Hematopoietic multipotent progenitor cell treated with erythropoietin and hydrocortisone succinate and interleukin-3 and kit ligand, for 17 days (in vitro differentiated cells): Measurements from ENCODE around the gene TFRC.
"Not testable (repeated sequence)": the region's sequence is repeated elsewhere in the genome, so short reads cannot be mapped to it uniquely, and the experiment has no call there.

ENCODE experiments used
- DNase-seq: peaks from one replicate; pipeline ENCODE4 v3.0.0-alpha.2; 2015; ENCODE audit warnings: low spot score

TFRC gene

DNA sequence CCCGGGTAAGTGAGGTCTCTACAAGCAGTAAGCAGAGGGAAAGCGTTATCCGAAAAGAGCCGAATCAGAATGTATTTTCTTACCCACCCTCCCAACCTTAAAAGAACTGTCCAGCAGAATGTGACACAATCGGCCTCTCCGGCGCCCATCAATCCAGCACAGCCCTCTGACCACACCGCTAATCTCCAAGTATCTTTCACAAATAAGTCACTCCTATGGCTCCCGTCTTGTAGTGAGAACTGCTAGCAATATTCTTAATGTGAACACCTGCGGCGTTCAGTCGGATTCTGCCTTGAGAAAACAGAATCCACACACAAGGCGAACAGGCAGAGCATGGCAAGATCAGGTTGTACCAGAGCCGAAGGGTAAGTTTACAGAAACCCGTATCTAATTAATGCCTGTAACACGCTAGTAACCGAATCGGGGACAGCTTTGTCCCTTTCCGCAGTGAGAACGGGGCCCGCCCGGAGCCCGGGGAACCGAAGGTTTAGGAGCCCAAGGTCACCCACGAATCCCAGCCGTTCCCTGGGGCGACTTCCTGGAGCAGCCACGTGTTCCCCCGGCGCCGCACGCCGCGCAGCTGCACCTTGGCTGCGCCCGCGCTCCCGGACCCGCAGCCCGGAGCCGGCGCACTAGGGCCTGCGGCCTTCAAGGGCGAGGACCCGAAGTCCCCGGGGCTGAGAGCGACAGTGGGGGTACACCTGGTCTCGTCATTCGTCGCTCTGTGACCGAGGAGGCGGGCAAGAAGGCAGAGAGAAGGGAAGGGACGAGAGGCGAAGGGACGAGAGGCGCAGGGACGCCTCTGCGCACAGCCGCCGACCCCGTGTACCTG, 672 bp downstream of the TFRC start:
- peak; percentile 74 for DNase-seq

DNA sequence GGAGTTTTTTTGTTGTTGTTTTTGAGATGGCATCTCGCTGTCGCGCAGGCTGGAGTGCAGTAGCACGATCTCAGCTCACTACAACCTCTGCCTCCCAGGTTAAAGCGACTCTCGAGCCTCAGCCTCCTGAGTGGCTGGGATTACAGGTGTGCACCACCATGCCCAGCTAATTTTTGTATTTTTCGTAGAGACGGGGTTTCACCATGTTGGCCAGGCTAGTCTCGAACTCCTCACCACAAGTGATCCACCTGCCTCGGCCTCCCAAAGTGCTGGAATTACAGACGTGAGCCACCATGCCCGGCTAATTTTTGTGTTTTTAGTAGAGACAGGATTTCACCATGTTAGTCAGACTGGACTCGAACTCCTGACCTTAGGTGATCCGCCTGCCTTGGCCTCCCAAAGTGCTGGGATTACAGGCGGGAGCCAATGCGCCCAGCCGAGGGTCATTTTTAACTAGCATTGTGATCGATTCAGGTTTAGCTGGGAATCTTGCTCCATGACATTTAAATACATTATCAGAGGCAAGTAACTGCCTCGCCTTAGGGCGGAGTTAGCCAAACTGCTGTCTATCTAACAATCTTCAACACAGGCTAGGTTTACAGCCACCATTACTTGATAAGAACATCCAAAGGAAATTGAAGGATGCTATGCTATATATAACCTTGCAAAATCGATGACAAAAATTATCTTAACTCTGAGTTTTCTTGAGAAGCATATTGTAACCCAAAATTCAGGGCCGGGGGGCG, 1.6 kb downstream of the TFRC start:
- peak; percentile 79 for DNase-seq

DNA sequence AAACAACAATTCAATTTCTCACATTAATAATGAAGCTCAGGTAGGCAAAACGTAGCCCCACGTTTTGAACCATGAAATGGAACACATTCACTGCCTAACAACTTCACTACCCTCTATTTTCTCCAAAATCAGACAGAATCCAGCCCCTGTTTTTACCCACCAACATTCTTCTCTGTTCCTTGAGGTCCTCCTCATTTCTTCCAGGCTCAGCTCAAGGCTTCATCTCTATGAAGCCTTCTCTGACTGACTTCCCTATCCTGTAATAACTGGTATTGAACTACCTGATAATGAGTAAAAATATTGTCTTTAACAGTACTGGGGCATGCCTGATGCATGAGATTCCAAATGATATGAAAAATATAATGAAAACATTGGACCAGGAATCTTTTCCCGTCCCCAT, 2.2 kb downstream of the TFRC start:
- peak; percentile 70 for DNase-seq

DNA sequence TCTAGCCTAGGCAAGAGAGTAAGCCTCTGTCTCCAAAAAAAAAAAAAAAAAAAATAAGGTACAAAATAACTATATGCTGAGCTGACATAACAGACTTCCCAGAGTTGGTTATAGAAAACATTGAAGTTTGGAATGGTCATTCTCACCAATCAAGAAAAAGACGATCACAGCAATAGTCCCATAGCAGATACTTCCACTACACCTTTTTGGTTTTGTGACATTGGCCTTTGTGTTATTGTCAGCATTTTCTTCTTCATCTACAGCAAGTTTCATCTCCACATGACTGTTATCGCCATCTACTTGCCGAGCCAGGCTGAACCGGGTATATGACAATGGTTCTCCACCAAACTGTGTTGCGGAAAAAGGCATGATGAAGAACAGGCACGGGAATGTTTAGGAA, 6.9 kb downstream of the TFRC start:
- DNase-seq = peak; percentile 39

DNA sequence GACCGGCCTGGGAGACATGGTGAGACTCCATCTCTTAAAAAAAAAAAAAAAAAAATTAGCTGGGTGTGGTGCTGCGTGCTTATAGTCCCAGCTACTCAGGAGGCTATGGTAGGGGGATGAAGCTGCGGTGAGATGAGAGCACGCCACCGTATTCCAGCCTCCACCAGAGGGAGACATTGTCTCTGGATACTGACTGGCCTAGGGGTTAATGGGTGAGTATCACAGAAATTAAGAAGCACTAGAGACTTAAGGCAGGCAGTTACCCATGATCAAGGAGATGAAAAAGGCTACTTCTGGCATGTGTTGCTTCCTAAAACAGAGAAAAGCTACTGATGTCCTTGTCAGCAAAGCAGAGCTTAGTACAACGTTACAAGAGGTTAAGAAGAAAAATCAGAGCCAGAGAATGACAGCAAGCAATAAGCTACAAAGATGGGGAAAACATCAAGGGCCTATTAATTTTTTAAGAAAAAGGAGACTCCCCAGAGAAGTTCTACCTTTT, 8.6 kb downstream of the TFRC start:
- DNase-seq = peak; percentile 91

DNA sequence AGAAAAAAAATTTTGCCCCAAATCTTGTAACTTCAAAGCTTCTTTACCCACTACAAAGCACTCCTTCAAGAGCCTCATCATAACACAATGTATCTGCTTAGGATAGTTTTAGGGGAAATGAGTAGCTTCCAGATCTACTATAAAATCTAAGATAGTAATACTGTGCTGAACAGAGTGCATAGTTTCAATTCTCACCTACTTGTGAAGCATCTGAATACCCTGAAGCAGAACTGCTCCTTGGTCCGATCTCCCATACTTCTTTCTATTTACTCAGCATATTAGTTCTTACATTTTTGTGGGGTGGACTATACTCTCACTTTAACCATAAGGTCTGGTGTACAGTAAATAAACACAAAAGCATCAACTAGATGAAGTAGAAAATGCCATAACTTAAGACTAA, 9.6 kb downstream of the TFRC start:
- peak; percentile 21 for DNase-seq

DNA sequence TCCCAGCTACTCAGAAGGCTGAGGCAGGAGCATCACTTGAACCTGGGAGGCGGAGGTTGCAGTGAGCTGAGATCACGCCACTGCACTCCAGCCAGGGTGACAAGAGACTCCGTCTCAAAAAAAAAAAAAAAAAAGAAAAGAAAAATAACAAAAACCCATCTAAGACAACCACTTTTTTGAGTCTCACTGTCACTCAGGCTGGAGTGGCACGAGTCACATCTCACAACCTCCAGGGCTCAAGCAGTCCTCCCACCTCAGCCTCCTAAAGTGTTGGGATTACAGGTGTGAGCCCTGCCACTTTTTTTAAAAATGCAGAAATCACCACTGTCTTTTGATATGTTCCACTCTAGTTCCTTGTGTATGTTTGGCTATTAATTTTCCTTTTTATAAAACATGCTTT, 13.1 kb downstream of the TFRC start:
- DNase-seq = not testable (repeated sequence)

DNA sequence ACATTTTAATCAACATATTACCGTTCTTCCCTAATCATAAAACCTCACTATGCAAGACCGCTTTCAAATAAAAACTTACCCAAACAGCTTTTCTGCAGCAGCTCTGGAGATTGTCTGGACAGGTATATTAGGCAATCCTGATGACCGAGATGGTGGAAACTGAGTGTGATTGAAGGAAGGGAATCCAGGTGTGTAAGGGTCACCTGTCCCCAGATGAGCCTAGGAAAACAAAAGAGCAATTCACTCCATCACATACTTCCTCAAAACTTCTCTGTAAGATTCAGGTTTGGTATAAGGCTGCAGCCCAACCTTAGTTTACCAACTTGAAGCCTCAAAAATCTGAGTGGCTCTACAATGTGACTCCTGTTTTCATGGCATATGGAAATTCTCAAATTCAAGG, 14.5 kb downstream of the TFRC start:
- no peak for DNase-seq

DNA sequence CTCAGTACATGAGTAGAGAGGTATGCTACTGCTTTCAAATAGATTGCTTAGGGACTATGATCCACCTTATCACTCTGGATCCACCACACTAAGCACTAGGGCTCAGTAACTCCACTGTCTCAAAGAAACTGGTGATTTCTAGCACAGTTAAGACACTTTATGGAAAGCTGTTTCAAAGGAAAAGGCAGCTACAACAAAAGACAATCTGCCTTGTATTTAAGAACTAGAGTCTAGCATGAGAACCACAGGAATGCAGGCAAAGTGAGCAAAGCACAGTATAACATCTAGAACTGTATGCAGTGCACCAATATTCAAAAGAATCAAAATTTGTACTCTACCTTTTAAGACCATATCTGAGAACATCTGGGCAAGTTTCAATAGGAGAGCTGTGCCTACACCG, 17.9 kb downstream of the TFRC start:
- peak; percentile 18 for DNase-seq

DNA sequence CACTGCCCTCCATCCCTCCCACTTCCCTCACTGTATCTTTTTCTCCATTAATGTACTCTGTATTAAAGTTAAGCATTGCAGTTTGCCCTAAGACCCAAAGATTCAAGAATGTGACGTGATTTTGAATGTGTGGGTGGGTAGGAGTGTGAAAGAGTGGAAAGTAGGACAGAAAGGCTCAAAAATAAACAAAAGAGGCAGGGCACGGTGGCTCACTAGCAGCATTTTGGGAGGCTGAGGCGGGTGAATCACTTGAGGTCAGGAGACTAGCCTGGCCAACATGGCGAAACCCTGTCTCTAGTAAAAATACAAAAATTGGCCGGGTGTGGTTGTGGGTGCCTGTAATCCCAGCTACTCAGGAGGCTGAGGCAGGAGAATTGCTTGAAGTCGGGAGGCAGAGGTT, 18.4 kb downstream of the TFRC start:
- DNase-seq = peak; percentile 8

DNA sequence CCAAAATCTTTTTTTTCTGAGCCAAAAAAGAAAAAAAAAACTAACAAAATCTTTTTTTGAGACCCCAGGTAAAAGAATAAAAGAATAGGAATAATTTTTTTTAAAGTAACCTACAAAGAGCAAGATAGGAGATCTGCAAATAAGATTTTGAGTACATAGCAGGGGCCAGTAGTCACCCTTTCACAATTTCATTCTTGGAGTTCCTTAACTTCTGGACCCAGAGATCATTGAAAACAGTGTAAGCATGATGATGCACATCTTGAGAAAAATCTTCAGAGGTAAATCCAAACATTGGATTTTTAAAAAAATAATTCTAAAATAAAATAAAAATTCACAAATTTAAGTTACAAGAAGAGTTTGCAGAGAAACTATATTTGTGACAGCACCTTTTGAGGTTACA, 18.8 kb downstream of the TFRC start:
- DNase-seq = peak; percentile 7

DNA sequence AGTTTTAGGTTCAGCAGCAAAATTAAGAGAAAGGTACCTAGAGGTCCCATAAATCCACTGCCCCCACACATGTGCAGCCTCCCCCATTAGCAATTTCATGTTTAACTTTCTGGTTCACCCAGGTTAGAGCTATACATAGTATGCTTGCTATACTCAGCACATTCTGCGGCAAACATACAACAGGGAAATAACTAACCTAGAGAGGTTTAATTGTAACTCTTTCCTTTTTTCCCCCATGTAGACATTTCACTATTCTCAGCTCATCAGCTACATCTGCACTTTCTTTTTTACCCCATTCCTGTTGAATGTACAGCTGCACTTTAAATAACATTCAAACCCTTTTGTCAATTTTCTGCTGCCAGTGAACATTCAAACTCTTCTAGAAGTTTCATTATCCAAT, 21.1 kb downstream of the TFRC start:
- no peak for DNase-seq

DNA sequence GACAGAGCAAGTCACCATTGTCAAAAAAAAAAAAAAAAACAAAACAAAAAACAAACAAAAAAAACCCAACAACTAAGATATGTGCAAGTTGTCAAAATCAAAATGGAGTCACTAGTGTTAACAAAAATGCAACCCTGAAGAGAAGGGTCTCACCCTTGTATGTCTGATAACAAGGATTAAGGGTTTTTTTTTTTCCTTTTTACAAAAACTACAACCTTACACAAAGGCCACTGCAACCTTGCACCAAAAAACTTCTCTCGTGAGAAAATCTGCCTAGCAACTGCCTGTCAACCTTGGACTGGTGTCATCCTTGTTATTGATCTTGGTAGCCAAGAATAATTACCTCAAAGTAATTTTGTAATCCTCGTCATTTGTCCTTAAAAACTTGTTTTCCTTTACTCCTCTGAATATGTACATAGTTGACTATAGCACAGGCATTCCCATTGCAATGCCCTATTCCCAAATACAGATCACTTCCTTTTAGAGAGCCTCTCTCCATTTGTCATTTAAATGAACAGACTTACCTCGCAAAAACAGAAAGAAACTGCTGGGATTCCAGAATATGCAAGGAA, 24.0 kb downstream of the TFRC start:
- peak; percentile 17 for DNase-seq

DNA sequence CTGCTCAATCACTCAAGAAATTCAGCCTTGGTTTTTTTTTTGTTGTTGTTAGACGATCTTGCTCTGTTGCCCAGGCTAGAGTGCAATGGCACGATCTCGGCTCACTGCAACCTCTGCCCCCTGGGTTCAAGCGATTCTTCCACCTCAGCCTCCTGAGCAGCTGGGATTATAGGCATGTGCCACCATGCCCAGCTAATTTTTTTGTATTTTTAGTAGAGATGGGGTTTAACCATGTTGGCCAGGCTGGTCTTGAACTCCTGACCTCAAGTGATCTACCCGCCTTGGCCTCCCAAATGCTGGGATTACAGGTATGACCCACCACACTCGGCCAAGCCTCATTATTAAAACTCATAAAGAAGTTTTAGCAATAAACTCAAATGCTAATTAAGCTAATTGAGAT, 25.5 kb downstream of the TFRC start:
- peak; percentile 4 for DNase-seq

DNA sequence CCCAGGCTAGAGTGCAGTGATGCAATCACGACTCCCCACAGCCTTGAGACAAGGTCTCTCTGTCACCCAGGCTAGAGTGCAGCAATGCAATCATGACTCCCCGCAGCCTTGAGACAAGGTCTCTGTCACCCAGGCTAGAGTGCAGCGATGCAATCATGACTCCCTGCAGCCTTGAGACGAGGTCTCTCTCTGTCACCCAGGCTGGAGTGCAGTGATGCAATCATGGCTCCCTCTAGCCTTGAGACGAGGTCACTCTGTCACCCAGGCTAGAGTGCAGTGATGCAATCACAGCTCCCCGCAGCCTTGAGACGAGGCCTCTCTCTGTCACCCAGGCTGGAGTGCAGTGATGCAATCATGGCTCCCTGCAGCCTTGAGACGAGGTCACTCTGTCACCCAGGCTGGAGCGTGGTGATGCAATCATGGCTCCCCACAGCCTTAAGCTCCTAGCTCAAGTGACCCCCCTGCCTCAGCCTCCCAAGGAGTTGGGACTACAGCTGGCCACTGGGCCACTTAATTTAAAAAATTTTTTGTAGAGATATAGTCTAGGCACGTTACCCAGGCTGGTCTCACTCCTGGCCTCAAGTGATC, 26.1 kb downstream of the TFRC start:
- peak; percentile 24 for DNase-seq

DNA sequence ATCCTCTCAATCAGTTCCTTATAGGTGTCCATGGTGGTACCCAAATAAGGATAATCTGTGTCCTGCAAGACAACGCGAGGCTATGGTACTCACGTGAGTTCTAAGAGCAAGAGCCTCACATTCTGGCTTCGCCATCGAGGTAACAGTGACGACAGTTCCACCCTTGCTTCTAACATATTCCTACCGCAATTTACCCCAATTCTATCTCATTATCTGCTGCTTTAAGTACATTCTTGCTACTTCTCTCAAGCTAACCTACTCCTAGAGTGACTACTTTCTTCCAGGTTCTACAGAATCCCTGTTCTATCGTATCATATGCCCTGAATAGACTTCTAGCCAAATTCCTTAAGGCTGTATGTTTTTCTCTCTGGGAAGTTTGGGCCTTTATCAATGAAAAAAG, 26.6 kb downstream of the TFRC start:
- DNase-seq = peak; percentile 18

DNA sequence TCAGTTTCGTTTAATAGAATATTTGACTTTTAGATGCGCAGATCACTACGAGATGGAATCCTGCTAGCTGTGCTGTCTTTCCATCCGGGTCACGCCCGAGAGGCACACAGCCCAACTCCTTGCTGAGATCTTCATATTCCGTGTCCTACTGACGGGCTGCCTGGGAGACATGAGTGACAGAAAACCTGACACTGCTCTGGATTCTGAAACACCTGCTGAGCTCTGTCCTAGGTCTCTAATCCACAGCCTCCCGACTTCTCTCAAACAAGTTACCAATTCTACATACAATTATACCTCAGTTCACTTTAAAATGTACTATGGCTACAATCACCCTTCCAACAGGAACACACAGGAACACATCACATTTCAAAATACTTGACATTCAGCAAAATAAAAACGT, 27.2 kb downstream of the TFRC start:
- DNase-seq = no peak

DNA sequence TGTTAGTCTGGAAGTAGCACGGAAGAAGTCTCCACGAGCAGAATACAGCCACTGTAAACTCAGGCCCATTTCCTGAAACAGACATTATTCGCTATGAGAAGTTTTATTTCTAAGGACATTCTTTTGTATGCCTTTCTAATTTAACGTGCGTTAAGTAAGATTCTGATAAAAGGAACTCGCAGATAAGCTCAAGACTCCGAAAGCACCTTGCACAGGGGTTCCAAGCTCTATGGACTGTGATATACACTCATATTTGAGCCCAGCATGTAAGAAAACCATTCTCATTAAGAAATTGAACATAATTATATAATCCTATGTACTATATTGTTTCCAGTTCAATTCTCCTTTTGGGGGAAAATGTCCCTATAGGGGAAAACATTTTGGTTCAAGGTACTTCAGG, 28.4 kb downstream of the TFRC start:
- DNase-seq = no peak

DNA sequence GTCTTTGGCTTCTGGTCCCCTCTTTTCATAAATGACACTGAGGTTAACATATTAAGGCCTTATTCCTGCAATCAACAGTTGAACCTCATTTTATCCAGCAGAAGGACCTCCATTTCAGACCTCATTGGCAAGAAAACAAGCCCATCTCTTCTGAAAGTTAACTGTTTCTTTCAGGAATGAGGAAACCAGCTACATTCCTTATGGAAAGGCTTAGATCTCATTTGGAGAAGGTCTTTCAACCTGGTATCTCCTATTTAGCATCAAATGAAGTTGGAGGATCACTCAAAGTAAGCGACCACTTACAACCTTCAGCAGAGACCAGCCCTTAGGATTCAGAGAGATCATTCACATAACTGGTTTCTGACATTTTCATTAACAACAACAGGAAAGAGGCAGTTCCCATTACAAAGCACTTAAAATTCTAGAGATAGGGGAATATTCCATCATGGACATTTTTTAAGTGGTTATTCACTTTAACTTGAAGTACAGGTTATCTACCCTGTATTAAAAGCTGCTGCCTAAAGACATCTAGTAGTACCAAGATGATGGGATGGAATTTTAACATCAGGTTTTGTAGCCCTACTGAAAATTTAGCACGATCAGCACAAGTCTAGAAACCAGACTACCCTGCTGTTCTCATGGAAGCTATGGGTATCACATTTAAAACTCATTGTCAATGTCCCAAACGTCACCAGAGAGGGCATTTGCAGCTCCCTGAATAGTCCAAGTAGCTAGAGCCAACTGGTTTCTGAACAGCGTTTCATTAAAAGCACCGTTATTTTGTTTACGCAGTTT, 30.4 kb downstream of the TFRC start:
- DNase-seq = peak; percentile 22

DNA sequence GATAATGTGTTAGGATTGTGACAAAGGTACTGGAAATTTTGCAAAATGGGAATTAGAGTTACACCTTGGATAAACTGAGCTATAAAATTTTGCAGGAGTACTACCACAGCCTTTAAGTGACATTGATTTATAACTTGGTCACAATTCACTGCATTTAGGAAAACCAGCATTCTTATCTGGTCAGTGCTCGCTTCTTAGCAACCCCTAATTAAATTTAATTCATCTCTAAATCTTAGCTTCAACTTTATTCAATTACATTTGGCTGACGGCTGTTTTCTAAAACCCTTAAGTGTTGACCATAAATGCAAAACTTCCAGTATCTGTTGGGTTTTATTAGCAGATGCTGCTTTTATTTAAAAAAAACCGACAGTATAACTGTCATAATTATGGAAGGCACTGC, 31.3 kb downstream of the TFRC start:
- DNase-seq = no peak

DNA sequence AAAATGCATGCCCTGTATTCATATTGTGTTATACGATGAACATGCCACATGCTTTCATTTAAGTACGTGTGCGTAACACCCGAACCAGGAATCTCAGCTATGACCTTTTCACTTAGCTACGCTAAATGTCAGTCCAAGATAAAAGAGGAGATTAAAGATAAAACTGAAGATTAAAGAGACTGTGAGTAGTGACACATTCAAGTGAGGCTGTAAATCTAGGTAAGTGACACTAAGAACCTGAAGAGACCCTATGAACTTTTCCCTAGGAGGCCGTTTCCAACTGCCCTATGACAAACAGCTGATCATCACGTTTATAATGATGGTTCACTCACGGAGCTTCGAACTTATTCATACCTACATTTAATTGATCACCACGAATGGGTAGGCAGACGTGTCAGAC, 32.2 kb downstream of the TFRC start:
- DNase-seq = no peak
